Mammary microvascular endothelial cell (primary cell): ENCODE data around the gene PLEKHG2. TPM values are rescaled to one million over a fixed set of nuclear protein-coding genes. Genes with fewer than 3 reads are reported as not detected.

ENCODE experiments used
- total RNA-seq: library from RNA; depleted of rRNA; stranded (reverse); fragments of >200 nt; gene quantifications from 2 replicates; pipeline ENCODE4 v1.2.3, GENCODE V29; 2015

The PLEKHG2 gene, protein sequence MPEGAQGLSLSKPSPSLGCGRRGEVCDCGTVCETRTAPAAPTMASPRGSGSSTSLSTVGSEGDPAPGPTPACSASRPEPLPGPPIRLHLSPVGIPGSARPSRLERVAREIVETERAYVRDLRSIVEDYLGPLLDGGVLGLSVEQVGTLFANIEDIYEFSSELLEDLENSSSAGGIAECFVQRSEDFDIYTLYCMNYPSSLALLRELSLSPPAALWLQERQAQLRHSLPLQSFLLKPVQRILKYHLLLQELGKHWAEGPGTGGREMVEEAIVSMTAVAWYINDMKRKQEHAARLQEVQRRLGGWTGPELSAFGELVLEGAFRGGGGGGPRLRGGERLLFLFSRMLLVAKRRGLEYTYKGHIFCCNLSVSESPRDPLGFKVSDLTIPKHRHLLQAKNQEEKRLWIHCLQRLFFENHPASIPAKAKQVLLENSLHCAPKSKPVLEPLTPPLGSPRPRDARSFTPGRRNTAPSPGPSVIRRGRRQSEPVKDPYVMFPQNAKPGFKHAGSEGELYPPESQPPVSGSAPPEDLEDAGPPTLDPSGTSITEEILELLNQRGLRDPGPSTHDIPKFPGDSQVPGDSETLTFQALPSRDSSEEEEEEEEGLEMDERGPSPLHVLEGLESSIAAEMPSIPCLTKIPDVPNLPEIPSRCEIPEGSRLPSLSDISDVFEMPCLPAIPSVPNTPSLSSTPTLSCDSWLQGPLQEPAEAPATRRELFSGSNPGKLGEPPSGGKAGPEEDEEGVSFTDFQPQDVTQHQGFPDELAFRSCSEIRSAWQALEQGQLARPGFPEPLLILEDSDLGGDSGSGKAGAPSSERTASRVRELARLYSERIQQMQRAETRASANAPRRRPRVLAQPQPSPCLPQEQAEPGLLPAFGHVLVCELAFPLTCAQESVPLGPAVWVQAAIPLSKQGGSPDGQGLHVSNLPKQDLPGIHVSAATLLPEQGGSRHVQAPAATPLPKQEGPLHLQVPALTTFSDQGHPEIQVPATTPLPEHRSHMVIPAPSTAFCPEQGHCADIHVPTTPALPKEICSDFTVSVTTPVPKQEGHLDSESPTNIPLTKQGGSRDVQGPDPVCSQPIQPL (N-terminal part only)
- 8.9 and 16.5 TPM in 2 replicates for total RNA-seq

DNA sequence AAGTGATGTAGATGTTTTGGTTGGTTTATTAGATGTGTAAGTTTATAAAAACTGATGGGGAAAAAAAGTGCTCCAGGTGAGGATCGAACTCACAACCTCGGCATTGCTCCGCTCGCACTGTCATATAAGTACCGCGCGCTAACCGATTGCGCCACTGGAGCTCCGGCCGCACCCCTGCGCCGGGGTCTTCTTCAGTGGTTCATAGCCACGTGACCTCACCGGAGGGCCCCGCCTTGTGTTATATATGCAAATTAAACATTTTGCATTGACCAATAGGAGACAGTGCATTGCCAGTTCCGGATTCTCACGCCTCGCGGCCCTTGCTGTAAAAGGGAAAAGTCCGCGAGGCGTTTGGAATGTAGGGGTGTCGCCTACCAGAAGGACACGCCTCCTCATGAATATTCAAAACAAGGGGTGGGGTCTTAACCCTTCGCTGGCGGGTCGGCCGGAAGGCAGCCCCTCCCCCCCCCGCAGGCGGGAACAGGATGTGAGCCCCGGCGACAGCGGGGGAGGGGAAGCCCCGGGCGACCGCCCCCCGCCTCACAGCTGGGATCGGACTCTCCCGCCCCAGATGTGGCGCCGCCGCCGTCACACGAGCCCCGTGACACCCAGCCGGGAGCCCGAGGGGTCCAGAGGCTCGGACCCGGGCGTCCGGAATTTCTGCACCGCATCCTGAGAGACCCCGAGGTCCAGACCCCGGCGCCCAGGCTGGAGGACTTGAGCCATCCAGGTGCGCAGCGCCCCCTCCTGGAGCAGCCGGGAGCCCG lies at the start of gene PLEKHG2:
Gene PLEKHG2, plus strand, starts transcription at position 570 of the 767 bp plus-strand sequence. CDS start 1,418 bp downstream, outside the sequence.

DNA sequence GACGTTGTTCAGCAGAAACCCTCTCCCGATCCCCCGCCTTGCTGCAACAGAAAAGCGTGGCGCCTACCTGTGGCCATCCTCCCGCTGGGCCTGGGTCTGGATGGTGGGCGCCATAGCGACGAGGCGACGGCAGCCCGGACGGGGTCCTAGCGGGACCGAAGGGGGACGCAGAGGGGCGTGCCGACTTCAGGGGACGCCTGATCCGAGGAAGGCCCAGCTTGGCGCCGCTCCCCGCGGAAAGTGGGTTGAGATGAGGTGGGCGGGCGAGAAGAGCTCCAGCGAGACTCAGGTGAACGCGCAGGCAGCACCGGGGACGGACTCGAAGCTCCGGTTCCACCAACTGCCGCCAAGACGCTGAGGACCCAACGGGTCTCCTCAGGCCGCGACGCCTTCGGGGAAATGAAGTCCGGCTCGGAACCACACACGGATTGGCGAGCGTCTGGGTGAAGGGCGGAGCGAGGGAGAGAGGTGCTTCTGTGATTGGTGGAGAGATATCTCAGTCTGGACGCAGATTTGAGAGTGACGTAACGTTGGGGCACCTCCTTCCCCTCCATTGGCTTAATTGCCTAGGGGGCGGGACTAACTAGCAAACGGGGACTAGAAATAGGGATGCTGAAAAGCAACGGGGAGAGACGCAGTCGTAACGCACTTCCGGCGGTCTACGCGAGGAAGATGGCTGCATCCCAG lies 21.6 kb upstream of the PLEKHG2 start, which contains the start of the genes MED29 and PAF1:
Gene MED29, plus strand, starts transcription at position 628 of the 687 bp plus-strand sequence. Its CDS starts 45 bp downstream, at position 673.
Gene PAF1, minus strand, starts transcription at position 356 of the 687 bp plus-strand sequence. Its CDS starts 242 bp downstream, at position 114.

DNA sequence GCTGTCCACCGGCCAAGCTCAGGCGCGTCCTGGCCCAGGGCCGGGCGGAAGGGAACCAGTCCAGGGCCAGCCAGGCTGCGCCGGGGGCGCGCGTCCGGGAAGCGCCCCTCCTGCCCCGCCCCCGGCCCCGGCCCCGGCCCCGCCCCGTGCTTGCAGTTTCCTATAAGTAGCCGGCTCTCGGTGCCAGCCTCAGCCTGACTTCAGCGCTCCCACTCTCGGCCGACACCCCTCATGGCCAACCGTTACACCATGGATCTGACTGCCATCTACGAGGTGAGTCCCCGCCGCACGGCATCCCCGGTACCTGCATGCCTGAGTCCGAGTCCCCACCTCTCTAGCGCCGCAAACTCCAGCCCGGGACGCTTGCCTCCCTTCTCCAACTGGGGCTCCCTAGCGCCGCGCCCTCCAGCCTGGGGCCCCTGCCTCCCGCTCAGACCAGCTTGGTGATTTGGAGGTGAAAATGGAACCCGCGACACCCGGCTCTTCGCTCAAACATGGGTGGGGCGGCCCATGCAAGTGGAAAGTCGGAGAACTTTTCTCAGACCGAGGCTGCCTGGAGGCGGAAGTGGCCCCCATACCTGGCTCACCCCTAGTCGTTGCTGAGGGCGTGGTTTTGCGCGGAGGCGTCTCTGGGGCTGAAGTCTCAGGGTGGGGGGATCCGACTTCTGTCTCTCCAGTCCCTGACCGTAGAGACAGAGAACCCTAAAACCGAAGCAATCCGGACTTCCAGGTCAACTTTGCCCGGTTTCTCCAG lies 5.6 kb upstream of the PLEKHG2 start, which contains the start of gene ZFP36:
Gene ZFP36, plus strand, starts transcription at position 192 of the 754 bp plus-strand sequence. Its CDS starts 58 bp downstream, at position 250.

DNA sequence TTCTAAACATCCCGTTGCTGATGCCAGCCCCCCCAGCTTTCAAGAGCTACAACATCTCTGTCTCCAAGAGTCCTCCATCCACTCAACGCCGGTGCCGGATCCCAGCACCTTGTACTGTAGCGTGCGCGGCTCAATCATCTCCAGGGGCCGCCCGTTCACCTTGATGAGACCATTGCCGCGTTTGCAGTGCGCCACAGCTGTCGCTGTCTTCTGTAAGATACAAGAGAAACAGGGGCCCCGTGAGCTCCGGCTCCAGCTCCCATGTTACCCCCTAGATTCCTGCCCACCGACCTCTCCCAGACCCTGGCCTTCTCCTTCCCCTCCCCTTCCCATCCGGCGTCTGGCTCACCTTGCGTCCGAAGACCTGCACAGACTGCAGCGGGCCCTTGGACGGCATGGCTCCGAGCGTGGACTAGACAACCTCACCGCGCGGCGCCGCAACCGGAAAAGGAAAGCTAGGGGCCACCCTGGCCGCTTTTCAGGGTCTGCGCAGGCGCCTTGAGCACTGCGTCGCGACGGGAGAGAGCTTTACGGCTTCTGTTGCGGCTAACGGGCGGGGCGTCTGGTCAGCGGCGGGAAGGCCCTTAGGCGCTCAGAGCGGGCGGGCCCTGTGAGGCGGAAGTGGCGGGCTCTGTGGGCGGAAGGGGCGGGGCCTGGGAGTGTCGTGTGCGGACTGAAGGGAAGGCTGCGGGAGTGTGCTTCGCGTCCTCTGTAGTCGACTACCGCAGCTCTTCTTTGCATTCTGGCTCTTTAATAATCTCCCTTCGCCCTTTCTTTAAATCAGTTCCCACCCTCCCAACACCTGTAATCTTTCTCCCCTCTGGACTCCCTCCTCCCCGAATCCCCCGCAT lies 23.3 kb downstream of the PLEKHG2 start, which contains the start of gene RPS16:
Gene RPS16, minus strand, starts transcription at position 451 of the 851 bp plus-strand sequence. Its CDS starts 54 bp downstream, at position 397.

DNA sequence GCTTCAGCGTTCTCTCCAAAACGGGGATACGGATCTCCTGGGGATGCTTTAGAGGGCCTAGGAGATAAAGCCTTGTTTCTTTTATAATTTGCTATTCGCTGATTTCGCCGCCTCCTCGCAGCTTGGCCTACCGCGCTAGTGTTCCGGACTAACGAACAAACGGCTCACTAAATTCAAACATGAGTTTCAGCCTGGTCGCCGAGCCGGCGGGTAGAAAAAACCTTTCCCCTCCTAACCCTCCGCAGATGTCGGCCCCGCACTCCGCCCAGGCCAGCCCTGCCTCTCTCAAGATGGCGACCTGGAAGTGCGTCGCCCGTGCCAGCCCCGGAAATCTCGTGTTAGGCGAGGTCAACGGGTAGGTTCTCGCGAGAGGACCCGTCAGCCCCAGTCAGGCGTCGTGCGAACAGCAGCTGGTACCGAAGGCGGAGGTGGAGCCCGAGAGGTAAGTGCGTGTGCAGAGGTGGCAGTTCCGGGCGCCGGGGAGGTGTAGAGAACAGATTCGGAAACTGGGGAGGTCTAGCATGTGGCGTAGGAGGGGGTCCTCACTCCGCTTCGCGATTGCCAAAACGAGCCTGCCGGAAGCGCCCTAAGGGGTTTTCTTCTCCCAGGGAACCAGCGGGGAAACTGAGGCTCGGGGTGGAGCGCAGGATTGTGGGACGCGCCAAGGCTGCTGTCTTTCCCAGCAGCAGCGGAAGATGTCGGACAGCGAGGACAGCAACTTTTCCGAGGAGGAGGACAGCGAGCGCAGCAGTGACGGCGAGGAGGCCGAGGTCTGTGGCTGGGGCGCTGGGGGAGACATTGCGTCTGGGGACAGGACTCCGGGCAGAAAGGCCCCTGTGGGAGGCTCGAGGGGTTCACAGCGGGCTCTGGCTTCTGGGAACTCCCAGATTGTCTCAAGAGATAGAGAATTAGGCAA lies 33.0 kb downstream of the PLEKHG2 start, which contains the start of gene SUPT5H:
Gene SUPT5H, plus strand, starts transcription at position 387 of the 916 bp plus-strand sequence. Its CDS starts 309 bp downstream, at position 696.

Other genes starting within 250 kb of the PLEKHG2 start
- 0.15 TPM in 1 of 2 replicates, not detected in the other for gene NCCRP1, start 215.7 kb upstream of the PLEKHG2 start, total RNA-seq
- gene SYCN, start 208.4 kb upstream of the PLEKHG2 start, total RNA-seq, result not detected in 2 replicates
- not detected in 2 replicates for gene IFNL3, start 167.7 kb upstream of the PLEKHG2 start, total RNA-seq
- not detected in 2 replicates for gene IFNL4, start 163.8 kb upstream of the PLEKHG2 start, total RNA-seq
- gene IFNL2, start 144.3 kb upstream of the PLEKHG2 start, total RNA-seq, result not detected in 2 replicates
- not detected in 2 replicates for gene IFNL1, start 116.3 kb upstream of the PLEKHG2 start, total RNA-seq
- 0.25 and 0.47 TPM in 2 replicates for gene LRFN1, start 91.8 kb upstream of the PLEKHG2 start, total RNA-seq
- 85.3 and 115 TPM in 2 replicates for gene GMFG, start 76.6 kb upstream of the PLEKHG2 start, total RNA-seq
- gene SAMD4B, start 70.2 kb upstream of the PLEKHG2 start, total RNA-seq, result 40.3 and 43.9 TPM in 2 replicates
- gene PAF1, start 21.6 kb upstream of the PLEKHG2 start, total RNA-seq, result 39.4 and 49.1 TPM in 2 replicates
- 19.3 and 25.0 TPM in 2 replicates for gene MED29, start 21.3 kb upstream of the PLEKHG2 start, total RNA-seq
- gene ZFP36, start 5.8 kb upstream of the PLEKHG2 start, total RNA-seq, result 17.3 and 17.5 TPM in 2 replicates
- 1,349 and 1,363 TPM in 2 replicates for gene RPS16, start 23.3 kb downstream of the PLEKHG2 start, total RNA-seq
- gene SUPT5H, start 32.9 kb downstream of the PLEKHG2 start, total RNA-seq, result 72.3 and 79.9 TPM in 2 replicates
- gene TIMM50, start 68.2 kb downstream of the PLEKHG2 start, total RNA-seq, result 106 and 118 TPM in 2 replicates
- 0.53 and 1.0 TPM in 2 replicates for gene DLL3, start 86.3 kb downstream of the PLEKHG2 start, total RNA-seq
- not detected in 2 replicates for gene SELENOV, start 102.5 kb downstream of the PLEKHG2 start, total RNA-seq
- gene EID2B, start 120.2 kb downstream of the PLEKHG2 start, total RNA-seq, result 3.1 and 3.9 TPM in 2 replicates
- 11.6 and 13.0 TPM in 2 replicates for gene EID2, start 127.5 kb downstream of the PLEKHG2 start, total RNA-seq
- not detected in 2 replicates for gene LGALS13, start 189.9 kb downstream of the PLEKHG2 start, total RNA-seq
- gene LGALS16, start 243.2 kb downstream of the PLEKHG2 start, total RNA-seq, result not detected in 2 replicates